Spleen (tissue), 7 donors: ENCODE results near the gene ARG1.

Experiments used
- POLR2A ChIP-seq, 3 donors: fragments of 450-650 bp; IDR thresholded peaks; one replicate each; pipeline ENCODE4 v1.5.1; 2017; ENCODE audit warnings: antibody characterized with exemption in 3 of 3, mild to moderate bottlenecking in 1 of 3
- POLR2AphosphoS5 ChIP-seq, 3 donors: sonication (generic); formaldehyde crosslinking; IDR thresholded peaks; one replicate each; pipeline ENCODE4 v1.5.1; 2017; ENCODE audit warnings: antibody characterized with exemption in 3 of 3
- TF ChIP-seq, protein P1 (sequence below), 11 experiments: fragments of 200-600 bp in 7 of 11; fragments of 450-650 bp in 4 of 11; sonication (generic) in 4 of 11; IDR thresholded peaks in 8 of 11; conservative IDR thresholded peaks in 3 of 11; 1 replicate in 7 of 11; 2 replicates in 4 of 11; pipeline versions ENCODE4 v1.4.0 to v1.8.0; 2016 to 2021; ENCODE audit warnings: antibody characterized with exemption in 11 of 11, inconsistent platforms in 4 of 11, mild to moderate bottlenecking in 1 of 11
- donor health status: DM: no; HTN: no; CAD: no; lungs with moderate emphysema.
- donor health status: DM: no; HTN: no; CAD: no.
- donor health status: DM: no; HTN: no; CAD: no.

DNA sequence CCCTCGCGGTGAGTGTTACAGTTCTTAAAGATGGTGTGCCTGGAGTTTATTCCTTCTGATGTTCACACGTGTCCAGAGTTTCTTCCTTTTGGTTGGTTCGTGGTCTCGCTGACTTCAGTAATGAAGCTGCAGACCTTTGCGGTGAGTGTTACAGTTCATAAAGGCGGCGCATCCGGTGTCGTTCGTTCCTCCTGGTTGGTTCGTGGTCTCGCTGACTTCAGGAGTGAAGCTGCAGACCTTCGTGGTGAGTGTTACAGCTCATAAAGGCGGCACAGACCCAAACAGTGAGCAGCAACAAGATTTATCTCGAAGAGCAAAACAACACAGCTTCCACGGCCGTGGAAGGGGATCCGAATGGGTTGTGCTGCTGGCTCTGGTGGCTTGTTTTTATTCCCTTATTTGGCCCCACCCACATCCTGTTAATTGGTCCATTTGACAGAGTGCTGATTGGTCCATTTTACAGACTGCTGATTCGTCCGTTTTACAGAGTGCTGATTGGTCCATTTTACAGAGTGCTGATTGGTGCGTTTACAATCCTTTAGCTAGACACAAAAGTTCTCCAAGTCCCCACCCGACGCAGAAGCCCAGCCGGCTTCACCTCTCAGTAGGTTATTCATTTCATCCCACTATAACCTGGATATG, 48.2 kb upstream of the ARG1 start:
- TF ChIP-seq, protein P1, sequence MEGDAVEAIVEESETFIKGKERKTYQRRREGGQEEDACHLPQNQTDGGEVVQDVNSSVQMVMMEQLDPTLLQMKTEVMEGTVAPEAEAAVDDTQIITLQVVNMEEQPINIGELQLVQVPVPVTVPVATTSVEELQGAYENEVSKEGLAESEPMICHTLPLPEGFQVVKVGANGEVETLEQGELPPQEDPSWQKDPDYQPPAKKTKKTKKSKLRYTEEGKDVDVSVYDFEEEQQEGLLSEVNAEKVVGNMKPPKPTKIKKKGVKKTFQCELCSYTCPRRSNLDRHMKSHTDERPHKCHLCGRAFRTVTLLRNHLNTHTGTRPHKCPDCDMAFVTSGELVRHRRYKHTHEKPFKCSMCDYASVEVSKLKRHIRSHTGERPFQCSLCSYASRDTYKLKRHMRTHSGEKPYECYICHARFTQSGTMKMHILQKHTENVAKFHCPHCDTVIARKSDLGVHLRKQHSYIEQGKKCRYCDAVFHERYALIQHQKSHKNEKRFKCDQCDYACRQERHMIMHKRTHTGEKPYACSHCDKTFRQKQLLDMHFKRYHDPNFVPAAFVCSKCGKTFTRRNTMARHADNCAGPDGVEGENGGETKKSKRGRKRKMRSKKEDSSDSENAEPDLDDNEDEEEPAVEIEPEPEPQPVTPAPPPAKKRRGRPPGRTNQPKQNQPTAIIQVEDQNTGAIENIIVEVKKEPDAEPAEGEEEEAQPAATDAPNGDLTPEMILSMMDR (IDR thresholded peaks at IDR 0.05 in 8 of 11, conservative IDR thresholded peaks at IDR 0.05 in 3 of 11): no peak
- no peak for TF ChIP-seq POLR2A (IDR thresholded peaks at IDR 0.05)
- TF ChIP-seq POLR2AphosphoS5 (IDR thresholded peaks at IDR 0.05): no peak
